LNCaP clone FGC (cell line): ENCODE data around the gene SPINK7.
"Not testable (repeated sequence)": the region's sequence is repeated elsewhere in the genome, so short reads cannot be mapped to it uniquely, and the experiment has no call there.

Experiments
- DNase-seq: peaks from one replicate; pipeline ENCODE4 v3.0.0-alpha.2; 2011; ENCODE audit warnings: low read depth
- H3K4me3 ChIP-seq: 2 replicates; pipeline ENCODE4 v1.5.1; 2011; ENCODE audit warnings: mild to moderate bottlenecking, low read depth, low read length, control low read depth
- TF ChIP-seq, protein P1 (sequence below): IDR thresholded peaks from 2 replicates; pipeline ENCODE4 v1.5.1; 2012; ENCODE audit warnings: mild to moderate bottlenecking; ENCODE audit not compliant: control insufficient read depth, insufficient read depth; ENCODE audit errors: extremely low read depth

SPINK7 gene

DNA sequence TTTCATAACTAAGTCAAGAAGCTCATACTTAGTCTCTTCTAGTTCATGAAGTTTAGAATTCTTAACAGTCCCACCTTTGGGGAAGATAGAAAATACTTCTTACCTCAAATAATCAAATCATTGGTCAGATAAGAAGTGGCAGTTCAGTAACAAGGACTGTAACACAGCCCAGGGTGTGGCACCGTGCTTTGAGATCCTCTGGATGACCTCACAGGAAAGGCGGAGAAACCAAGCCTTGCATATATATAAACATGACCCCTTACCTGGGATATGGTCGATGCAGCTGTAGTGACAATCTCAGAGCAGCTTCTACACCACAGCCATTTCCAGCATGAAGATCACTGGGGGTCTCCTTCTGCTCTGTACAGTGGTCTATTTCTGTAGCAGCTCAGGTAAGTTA lies at the start of gene SPINK7:
Gene SPINK7, plus strand, starts transcription at position 271 of the 400 bp plus-strand sequence. Its CDS starts 61 bp downstream, at position 332.
- no peak within 1 kb of the TSS for H3K4me3 ChIP-seq
- no peak for DNase-seq
- TF ChIP-seq, protein P1, sequence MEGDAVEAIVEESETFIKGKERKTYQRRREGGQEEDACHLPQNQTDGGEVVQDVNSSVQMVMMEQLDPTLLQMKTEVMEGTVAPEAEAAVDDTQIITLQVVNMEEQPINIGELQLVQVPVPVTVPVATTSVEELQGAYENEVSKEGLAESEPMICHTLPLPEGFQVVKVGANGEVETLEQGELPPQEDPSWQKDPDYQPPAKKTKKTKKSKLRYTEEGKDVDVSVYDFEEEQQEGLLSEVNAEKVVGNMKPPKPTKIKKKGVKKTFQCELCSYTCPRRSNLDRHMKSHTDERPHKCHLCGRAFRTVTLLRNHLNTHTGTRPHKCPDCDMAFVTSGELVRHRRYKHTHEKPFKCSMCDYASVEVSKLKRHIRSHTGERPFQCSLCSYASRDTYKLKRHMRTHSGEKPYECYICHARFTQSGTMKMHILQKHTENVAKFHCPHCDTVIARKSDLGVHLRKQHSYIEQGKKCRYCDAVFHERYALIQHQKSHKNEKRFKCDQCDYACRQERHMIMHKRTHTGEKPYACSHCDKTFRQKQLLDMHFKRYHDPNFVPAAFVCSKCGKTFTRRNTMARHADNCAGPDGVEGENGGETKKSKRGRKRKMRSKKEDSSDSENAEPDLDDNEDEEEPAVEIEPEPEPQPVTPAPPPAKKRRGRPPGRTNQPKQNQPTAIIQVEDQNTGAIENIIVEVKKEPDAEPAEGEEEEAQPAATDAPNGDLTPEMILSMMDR, result no peak

DNA sequence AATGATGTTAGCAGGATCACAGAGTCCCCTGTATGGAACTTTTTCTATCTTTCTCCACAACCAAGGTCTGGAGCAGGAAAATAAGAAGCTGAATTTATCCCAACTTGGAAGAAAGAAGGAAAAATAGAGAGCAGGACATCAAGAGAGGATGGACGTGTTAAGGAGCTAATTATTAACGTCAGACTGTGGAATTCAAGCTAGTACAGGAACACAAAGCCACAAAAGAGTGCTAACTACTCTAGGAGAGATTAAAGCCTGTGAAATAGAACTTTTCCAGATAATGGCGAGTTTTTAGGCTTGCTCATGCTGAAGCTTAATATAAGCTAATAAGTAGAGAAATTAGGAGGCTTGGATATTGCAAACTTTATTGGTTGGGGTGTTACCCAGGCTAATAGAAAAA lies 44.3 kb upstream of the SPINK7 start:
- TF ChIP-seq, protein P1, result no peak
- DNase-seq, result no peak
- no peak overlapping the region for H3K4me3 ChIP-seq

DNA sequence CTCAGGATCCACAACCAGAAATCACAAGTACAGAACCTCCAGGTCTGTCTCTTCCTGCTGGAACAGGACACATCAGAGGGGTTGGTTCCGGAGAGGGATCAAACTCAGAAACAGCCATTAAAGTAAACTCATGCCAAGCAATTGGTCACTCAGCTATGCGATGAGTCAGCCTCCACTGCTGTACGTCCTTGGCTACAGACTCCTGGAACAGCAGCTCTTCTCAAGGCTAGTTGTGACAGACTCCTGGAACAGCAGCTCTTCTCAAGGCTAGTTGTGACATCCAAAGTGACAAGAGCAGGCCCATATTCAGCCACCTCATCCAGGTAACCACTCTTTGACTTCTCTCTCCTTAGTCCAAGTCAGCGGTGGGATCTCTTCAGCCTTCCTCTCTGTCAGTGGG lies 43.7 kb upstream of the SPINK7 start, which contains the start of gene SPINK13:
Gene SPINK13, plus strand, starts transcription at position 229 of the 400 bp plus-strand sequence. CDS start 1,279 bp downstream, outside the sequence.
- no peak within 1 kb of the TSS for H3K4me3 ChIP-seq
- DNase-seq, result no peak
- TF ChIP-seq, protein P1, result no peak

DNA sequence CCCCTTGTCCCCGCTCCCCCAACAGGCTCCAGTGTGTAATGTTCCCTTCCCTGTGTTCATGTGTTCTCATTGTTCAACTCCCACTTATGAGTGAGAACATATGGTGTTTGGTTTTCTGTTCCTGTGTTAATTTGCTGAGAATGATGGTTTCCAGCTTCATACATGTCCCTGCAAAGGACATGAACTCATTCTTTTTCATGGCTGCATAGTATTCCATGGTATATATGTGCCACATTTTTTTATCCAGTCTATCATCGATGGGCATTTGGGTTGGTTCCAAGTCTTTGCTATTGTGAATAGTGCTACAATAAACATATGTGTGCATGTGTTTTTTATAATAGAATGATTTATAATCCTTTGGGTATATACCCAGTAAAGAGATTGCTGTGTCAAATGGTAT lies 37.1 kb upstream of the SPINK7 start:
- DNase-seq, H3K4me3 ChIP-seq: not testable (repeated sequence)

DNA sequence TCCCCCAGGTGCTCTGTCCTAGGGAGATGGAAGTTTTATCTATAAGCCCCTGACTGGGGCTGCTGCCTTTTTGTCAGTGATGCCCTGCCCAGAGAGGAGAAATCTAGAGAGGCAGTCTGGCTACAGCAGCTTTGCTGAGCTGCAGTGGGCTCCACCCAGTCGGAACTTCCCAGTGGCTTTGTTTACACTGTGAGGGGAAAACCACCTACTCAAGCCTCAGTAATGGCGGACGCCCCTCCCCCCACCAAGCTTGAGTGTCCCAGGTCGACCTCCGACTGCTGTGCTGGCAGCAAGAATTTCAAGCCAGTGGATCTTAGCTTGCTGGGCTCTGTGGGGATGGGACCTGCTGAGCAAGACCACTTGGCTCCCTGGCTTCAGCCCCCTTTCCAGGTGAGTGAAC lies 31.3 kb upstream of the SPINK7 start:
- not testable (repeated sequence) for DNase-seq, H3K4me3 ChIP-seq

DNA sequence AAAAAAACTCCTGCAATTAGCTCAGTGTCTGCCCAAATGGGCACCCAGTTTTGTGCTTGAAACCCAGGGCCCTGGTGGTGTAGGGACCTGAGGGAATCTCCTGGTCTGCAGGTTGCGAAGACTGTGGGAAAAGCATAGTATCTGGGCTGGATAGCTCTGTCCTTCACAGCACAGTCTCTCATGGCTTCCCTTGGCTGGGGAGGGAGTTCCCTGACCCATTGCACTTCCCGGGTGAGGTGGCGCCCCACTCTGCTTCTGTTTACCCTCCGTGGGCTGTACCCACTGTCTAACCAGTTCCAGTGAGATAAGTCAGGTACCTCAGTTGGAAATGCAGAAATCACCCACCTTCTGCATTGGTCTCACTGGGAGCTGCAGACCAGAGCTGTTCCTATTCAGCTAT lies 30.9 kb upstream of the SPINK7 start:
- not testable (repeated sequence) for DNase-seq, H3K4me3 ChIP-seq

DNA sequence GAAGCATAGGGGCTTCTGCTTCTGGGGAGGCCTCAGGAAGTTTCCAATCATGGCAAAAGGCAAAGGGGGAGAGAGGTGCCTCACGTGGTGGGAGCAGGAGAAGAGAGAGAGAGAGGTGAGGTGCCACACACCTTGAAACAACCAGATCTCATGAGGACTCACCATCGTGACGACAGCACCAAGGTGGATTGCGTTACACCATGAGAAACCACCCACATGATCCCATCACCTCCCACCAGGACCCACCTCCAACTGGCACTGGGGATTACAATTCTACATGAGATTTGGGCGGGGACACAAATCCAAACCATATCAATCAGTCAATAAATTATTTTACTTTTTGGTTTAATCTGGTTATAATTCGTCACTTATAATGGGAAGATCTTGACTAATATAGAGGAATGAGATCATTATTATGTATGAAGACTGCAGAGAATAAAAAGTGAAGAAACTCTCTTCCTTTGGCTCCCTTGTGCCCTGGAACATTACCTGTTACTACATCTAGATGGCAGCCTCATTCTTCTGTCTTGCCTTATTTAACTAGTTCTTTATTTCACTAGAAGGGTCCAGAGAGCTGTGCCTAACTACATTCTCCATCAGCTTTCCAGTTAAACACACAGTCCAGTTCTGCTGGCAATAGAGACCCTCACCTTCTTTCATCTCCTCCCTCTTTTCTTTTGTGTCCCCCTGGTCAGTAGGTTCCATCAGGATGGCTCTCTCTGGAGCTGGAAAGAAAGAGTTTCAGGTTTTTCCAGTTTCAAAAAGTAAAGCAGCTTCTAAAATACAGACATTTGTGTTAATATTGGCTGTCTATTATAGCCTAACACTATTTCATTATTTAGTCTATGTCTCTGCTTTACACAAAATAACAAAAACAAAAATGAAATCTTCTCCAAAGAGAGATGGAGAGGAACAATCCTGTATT lies 21.7 kb upstream of the SPINK7 start:
- DNase-seq, result no peak
- H3K4me3 ChIP-seq, result no peak overlapping the region
- TF ChIP-seq, protein P1, result peak; percentile 78

DNA sequence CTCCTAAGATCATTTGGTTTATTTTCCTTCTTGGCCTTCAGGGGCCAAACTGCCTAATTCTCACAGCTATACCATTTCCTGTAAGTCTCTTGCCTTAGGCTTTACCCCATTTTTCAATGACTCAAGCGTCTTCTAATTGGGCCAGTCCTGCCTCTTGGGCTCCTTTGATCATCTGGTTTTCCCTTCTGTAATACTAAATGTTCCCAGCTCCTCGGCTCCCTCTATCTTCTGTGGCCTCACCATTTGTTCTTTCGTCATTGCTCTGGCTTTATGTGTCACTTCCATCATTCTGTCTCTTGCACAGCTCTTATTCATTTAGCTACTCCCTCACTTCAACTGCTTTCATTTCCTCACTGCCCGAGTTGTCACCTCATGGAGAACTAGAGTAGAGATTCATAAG lies 14.5 kb upstream of the SPINK7 start:
- DNase-seq, result no peak
- no peak overlapping the region for H3K4me3 ChIP-seq
- TF ChIP-seq, protein P1, result no peak
